IgD-negative memory B cell (primary cell): ENCODE data around the gene DRAM1. TPM values are rescaled to one million over a fixed set of nuclear protein-coding genes. Genes with fewer than 3 reads are reported as not detected.

Experiments used
- H3K27ac Mint-ChIP-seq, 3 donors: one replicate each; pipeline ENCODE4 v1.8.0; 2020 to 2022; ENCODE audit warnings: mild to moderate bottlenecking in 3 of 3, mixed read lengths in 3 of 3, moderate library complexity in 1 of 3
- H3K27me3 Mint-ChIP-seq: one replicate; pipeline ENCODE4 v1.8.0; 2021; ENCODE audit warnings: mixed read lengths
- H3K36me3 Mint-ChIP-seq: one replicate; pipeline ENCODE4 v1.8.0; 2020; ENCODE audit warnings: mild to moderate bottlenecking, mixed read lengths
- H3K4me1 Mint-ChIP-seq, 3 donors: one replicate each; pipeline ENCODE4 v1.8.0; 2020 to 2022; ENCODE audit warnings: mixed read lengths in 3 of 3, mild to moderate bottlenecking in 1 of 3
- H3K4me3 Mint-ChIP-seq, 4 donors: one replicate each; pipeline ENCODE4 v1.8.0; 2020 to 2022; ENCODE audit warnings: mild to moderate bottlenecking in 4 of 4, mixed read lengths in 4 of 4, moderate library complexity in 3 of 4
- H3K9me3 Mint-ChIP-seq, 3 donors: one replicate each; pipeline ENCODE4 v1.8.0; 2020 to 2021; ENCODE audit warnings: mixed read lengths in 3 of 3, mild to moderate bottlenecking in 1 of 3
- polyA plus RNA-seq: library from polyadenylated mRNA; unstranded; fragments of 300-500 nt; fragmentation: Illumina TruSeq; gene quantifications from one replicate; pipeline ENCODE4 v1.2.3, GENCODE V29; 2021

DRAM1 gene
- polyA plus RNA-seq, 1 donor from 2014 or later: 7.4 TPM

- H3K27ac Mint-ChIP-seq: peak overlapping the region; percentile 94 to 96 (median 94)
- no peaks in the 10 kb centered on the region for H3K27me3 Mint-ChIP-seq
- peak overlapping the region; percentile 60 to 88 (median 74) for H3K4me3 Mint-ChIP-seq
- peaks cover 41 to 69% (median 56%) of the 10 kb centered on the region in 3 donors for H3K4me1 Mint-ChIP-seq
- H3K9me3 Mint-ChIP-seq: peaks cover 0 to 12% (median 7%) of the 10 kb centered on the region in 3 donors
- peaks cover 3% of the 10 kb centered on the region for H3K36me3 Mint-ChIP-seq
Measured at GRCh38 chr12:101931498-101932326, 54.3 kb downstream of the DRAM1 start.

DNA sequence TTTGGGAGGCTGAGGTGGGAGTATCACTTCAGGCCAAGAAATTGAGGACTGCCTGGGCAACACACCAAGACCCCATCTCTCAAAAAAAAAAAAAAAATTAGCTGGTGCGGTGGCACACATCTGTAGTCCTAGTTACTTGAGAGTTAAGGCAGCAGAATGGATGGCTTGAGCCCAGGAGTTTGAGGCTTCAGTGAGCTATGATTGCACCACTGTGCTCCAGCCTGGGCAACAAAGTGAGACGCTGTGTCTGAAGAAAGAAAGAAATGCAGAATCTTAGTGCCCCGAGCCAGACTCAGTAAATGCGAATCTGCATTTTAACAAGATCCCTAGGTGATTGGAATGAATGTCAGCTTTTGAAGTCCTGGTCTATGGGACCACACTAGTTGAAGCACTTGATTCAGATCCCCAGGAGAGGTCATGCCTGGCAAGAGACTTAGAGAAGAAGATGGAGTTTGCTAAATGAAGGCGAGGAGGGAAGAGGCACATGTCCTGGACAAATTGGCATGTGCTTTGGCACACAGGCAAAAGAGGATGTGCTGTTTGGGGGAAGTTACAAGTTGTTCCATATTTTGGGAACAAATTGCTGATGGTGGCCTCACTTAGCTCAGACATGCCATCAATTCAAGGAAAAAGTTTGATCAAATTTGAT, 56.6 kb downstream of the DRAM1 start:
- Mint-ChIP-seq H3K27me3 (no peaks in the 10 kb centered on the region), H3K9me3 (peaks cover 0 to 8% (median 5%) of the 10 kb centered on the region in 3 donors), H3K36me3 (peaks cover 3% of the 10 kb centered on the region), H3K27ac (peak overlapping the region; percentile 38 to 99 (median 94)), H3K4me1 (peaks cover 49 to 71% (median 58%) of the 10 kb centered on the region in 3 donors), H3K4me3 (peak overlapping the region in 3 of 4 donors; percentile 1 to 24 (median 5))

DNA sequence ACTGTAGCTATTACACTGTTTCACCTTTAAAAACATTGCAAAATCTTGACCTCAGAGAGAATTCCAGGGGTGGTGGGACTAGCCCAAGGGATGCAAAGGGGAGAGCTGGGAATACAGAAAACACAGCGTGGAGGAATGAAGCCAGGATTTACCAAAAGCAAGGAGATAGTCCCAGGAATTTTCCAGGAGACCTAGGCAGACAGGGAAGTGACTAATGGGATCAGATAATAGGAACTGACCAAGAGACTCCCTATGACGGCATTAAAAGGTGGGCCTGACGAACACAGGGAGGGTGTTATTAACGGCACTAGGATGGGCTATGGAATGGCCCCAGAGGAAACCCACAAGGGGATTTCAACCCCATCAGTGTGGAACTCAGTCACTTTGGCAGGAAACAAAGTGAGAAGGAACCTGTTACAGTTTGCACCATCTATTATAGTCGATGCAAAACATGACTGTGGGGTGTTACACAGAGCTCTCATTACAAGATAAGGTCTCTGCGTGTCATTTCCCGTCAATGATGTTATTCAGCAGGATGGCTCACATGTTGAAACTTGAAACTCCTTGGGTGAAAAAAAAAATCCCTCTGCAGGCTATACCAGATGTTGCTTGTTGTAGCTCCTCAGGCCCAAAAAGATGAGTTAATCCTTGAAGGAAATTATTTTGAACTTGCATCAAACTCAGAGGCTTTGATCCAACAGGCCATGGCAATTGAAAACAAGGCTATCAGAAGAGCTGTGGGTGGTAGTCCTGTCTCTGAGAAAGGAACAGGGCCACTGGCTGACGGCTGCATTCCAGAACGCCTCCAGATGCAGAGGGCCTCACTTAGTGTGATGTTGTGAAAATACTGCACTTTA, 58.7 kb downstream of the DRAM1 start:
- Mint-ChIP-seq H3K27ac (peak overlapping the region; percentile 79 to 99 (median 93)), H3K9me3 (no peaks in the 10 kb centered on the region), H3K36me3 (no peaks in the 10 kb centered on the region), H3K4me1 (peaks cover 51 to 65% (median 58%) of the 10 kb centered on the region in 3 donors), H3K27me3 (no peaks in the 10 kb centered on the region), H3K4me3 (peak overlapping the region in 3 of 4 donors; percentile 58 to 75 (median 61))

GRCh38 chr12:101939306-101939705, 61.9 kb downstream of the DRAM1 start:
- no peaks in the 10 kb centered on the region for H3K9me3 Mint-ChIP-seq
- H3K27ac Mint-ChIP-seq: peak overlapping the region in 2 of 3 donors; percentile 11 to 71
- H3K4me1 Mint-ChIP-seq: peaks cover 41 to 46% (median 43%) of the 10 kb centered on the region in 3 donors
- no peaks in the 10 kb centered on the region for H3K27me3 Mint-ChIP-seq
- H3K4me3 Mint-ChIP-seq: no peak overlapping the region
- H3K36me3 Mint-ChIP-seq: peaks cover 5% of the 10 kb centered on the region

DNA sequence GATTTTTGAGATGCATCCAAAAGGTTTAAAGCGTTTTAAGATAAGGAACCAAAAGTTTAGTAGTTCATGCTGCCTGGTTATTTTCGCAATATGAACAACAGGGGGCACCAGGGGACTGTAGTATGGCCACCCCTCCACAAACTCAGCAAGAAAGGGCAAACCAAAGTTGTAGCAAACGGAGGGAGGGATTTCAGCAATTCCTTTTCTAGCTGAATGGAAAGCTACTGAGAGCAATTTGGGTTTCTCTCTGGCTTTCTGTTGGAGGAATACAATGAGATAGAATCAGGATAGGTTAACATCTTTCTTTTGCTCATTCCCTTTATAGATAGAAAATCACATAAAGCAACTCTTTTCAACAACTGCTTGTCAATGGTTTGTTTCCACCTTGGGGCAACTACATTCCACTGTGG, 62.5 kb downstream of the DRAM1 start:
- no peaks in the 10 kb centered on the region for H3K9me3 Mint-ChIP-seq
- H3K4me3 Mint-ChIP-seq: peak overlapping the region in 1 of 4 donors; percentile 68
- H3K36me3 Mint-ChIP-seq: peaks cover 8% of the 10 kb centered on the region
- peak overlapping the region; percentile 11 to 83 (median 71) for H3K27ac Mint-ChIP-seq
- no peaks in the 10 kb centered on the region for H3K27me3 Mint-ChIP-seq
- peaks cover 38 to 42% (median 39%) of the 10 kb centered on the region in 3 donors for H3K4me1 Mint-ChIP-seq

DNA sequence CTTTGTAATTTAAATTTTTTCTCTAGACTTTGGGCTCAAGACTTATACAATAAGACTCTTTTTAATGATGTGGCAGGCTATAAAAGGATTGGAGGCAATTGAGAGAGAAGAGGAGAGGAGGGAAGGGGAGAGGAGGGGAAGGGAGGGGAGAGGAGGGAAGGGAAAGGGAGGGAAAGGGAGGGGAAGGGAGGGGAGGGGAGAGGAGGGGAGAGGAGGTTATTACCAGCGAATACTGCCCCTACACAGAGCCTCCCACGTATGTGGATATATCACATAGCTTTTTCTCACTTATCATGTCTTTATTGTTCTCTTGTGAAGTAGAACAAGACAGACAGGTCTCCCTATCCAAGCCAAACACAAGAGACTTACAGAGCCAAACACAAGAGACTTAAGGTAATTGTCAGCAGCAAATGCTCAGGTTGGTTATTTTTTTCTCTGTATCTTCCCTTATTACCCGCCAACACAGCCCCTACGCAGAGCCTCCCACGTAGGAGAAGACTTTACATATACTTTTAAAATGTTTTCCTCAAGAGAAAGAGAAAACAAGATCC, 63.1 kb downstream of the DRAM1 start:
- Mint-ChIP-seq H3K27ac (peak overlapping the region in 1 of 3 donors; percentile 71), H3K4me3 (no peak overlapping the region), H3K27me3 (no peaks in the 10 kb centered on the region), H3K36me3 (peaks cover 8% of the 10 kb centered on the region), H3K9me3 (no peaks in the 10 kb centered on the region), H3K4me1 (peaks cover 34 to 37% (median 36%) of the 10 kb centered on the region in 3 donors)

DNA sequence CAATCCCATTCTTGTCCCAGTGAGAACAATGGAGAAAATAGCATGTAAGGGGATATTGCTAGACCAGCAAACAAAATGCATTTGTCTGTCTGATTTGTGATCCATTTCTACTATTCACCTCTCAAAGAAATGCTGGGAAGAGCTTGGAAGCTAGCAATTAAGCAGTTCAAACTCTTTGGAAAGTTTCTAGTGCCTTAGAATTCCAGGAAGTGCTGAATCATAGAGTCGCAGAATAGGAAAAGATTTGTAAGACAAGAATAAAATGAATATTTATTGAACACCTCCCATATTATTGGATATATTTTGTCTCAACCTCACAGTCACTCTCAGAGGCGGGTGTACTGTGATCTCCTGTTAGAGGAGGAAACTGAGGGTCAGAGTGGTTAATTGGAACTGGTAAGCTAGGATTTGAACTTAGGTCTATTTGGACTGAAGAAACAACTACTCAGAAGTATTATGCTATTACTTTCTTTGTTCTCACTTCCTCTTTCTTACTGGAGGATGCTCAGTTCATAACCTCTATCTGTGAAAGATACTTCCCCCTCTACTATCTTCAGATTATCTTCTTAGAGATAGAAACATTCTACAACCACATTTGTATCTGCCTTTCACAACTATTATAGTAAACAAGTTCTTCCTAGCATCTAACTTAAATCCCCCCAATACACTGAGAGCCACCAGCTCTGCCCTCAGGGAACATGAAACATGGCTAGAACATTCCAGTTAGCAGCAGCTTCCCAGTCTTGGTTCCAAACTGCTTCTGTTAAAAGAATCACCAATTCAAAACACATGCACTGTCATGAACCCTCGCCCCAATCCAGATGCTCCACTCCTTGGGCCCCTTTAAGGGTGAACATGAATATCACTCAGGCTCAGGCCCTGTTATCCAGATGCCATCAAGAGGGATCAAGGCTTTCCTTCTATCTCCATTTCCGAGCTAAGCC, 64.2 kb downstream of the DRAM1 start:
- H3K4me1 Mint-ChIP-seq: peaks cover 25 to 26% (median 26%) of the 10 kb centered on the region in 3 donors
- H3K4me3 Mint-ChIP-seq: peak overlapping the region in 1 of 4 donors; percentile 11
- no peaks in the 10 kb centered on the region for H3K9me3 Mint-ChIP-seq
- H3K27ac Mint-ChIP-seq: peak overlapping the region; percentile 3 to 73 (median 19)
- peaks cover 8% of the 10 kb centered on the region for H3K36me3 Mint-ChIP-seq
- H3K27me3 Mint-ChIP-seq: no peaks in the 10 kb centered on the region

DNA sequence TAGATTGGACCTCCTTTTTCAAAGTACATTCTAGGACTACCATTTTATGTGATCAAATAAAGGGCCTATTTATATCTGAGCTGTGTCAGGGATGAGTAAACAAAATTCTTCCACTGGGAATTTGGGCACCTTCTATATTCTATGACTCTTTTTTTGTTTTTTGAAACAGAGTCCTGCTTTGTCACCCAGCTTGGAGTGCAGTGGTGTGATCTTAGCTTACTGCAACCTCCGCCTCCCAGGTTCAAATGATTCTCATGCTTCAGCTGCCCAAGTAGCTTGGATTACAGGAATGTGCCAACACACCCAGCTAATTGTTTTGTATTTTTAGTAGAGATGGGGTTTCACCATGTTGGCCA, 64.8 kb downstream of the DRAM1 start:
- Mint-ChIP-seq H3K4me1 (peaks cover 19 to 20% (median 20%) of the 10 kb centered on the region in 3 donors), H3K9me3 (no peaks in the 10 kb centered on the region), H3K27ac (peak overlapping the region in 1 of 3 donors; percentile 73)

DNA sequence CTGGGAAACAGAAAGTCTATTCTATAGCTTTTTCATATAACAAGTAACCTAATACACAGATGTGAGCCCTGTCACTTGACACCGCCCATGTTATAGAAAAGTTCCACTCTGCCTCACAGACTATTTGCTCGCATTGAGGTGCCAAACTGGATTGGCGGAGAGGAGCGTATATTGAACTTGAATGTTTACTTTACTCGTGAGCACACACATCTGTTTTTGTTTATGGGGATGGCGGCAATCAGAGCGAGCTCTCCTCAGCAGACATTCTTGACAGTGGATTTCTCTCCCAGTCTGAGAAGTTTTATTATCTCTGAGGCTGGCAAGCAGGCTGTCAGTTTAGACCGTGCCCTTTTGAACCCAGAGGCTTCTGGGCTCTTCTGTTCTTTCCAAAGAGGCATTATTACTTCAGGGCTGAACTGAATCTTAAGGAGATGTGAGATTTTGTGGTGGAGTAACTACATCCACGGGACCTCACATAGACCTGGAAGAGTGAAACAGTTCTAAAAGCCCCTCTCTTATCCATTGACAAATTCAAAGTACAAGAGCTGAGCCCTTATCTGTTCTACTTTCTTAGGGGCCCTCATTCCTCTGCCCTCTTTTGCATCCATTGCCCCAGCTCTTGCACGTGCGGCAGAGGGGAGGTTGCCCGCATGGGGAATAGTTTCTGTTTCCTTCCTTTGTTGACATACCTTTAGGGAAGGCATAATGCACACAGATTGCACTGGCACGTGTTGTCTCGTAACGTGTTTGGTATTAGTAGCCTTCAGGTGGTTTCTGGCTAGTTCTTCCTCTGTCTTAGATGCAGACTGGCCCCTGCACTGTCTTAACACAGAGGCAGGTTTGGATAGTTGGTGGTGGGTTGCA, 68.2 kb downstream of the DRAM1 start:
- no peaks in the 10 kb centered on the region for H3K9me3 Mint-ChIP-seq
- H3K27me3 Mint-ChIP-seq: no peaks in the 10 kb centered on the region
- H3K27ac Mint-ChIP-seq: no peak overlapping the region
- H3K36me3 Mint-ChIP-seq: peaks cover 8% of the 10 kb centered on the region
- H3K4me1 Mint-ChIP-seq: peaks cover 12 to 13% (median 13%) of the 10 kb centered on the region in 3 donors
- no peak overlapping the region for H3K4me3 Mint-ChIP-seq

More for the DNA sequence above, 64.8 kb downstream of the DRAM1 start:
- Mint-ChIP-seq H3K4me3 (no peak overlapping the region), H3K27me3 (no peaks in the 10 kb centered on the region), H3K36me3 (peaks cover 8% of the 10 kb centered on the region)

GRCh38 chr12:101946233-101946611, 68.8 kb downstream of the DRAM1 start:
- Mint-ChIP-seq H3K36me3 (peaks cover 8% of the 10 kb centered on the region), H3K27ac (no peak overlapping the region), H3K9me3 (no peaks in the 10 kb centered on the region), H3K4me3 (no peak overlapping the region), H3K4me1 (peaks cover 8 to 11% (median 10%) of the 10 kb centered on the region in 3 donors), H3K27me3 (no peaks in the 10 kb centered on the region)

- no peaks in the 10 kb centered on the region for H3K9me3 Mint-ChIP-seq
- no peak overlapping the region for H3K27ac Mint-ChIP-seq
- peaks cover 0 to 3% (median 0%) of the 10 kb centered on the region in 3 donors for H3K4me1 Mint-ChIP-seq
- peaks cover 5% of the 10 kb centered on the region for H3K36me3 Mint-ChIP-seq
- no peak overlapping the region for H3K4me3 Mint-ChIP-seq
- H3K27me3 Mint-ChIP-seq: no peaks in the 10 kb centered on the region
Measured at GRCh38 chr12:101947316-101947715, 69.9 kb downstream of the DRAM1 start.

DNA sequence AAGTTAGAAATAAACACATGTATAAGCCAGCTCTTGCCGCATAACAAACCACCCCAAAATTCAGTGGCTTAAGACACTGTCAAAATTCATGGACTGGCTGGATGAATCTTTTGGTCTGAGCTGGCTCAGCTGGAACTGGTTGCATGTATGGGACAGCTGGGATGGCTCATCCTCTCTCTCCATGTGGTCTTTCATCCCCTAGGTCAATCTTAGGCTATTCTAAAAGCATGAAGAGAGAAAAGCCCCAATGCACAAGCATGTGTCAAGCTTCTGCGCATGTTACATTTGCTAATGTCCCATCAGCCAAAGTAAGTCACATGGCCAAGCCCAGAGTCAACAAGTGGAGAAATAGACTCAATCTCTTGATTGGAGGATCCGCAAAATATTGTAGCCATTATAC, 71.0 kb downstream of the DRAM1 start:
- peaks cover 5% of the 10 kb centered on the region for H3K36me3 Mint-ChIP-seq
- H3K27ac Mint-ChIP-seq: no peak overlapping the region
- no peak overlapping the region for H3K4me3 Mint-ChIP-seq
- H3K4me1 Mint-ChIP-seq: peaks cover 0 to 3% (median 0%) of the 10 kb centered on the region in 3 donors
- H3K27me3 Mint-ChIP-seq: no peaks in the 10 kb centered on the region
- no peaks in the 10 kb centered on the region for H3K9me3 Mint-ChIP-seq
